SK-MEL-5 (cell line): Measurements from ENCODE around the gene MFGE8. TPM values are rescaled to one million over a fixed set of nuclear protein-coding genes. Genes with fewer than 3 reads are reported as not detected.
"Not testable (repeated sequence)": the region's sequence is repeated elsewhere in the genome, so short reads cannot be mapped to it uniquely, and the experiment has no call there.

ENCODE experiments used
- DNase-seq: peaks from one replicate; pipeline ENCODE4 v3.0.0-alpha.2; 2016; ENCODE audit warnings: low read depth, low spot score
- in situ Hi-C: cut with HindIII; loops from 2 replicates; pipeline ENCODE4 v1.10.0; 2016; ENCODE audit warnings: low sequenced_read_pairs, high pct_unique_total_duplicates, low pct_unique_long_range_greater_than_20kb
- polyA plus RNA-seq, 2 experiments: library from polyadenylated mRNA; depleted of rRNA; stranded (reverse); fragments of >200 nt; gene quantifications; 2 replicates each; pipeline ENCODE4 v1.2.3, GENCODE V29; 2015
- total RNA-seq: library from RNA; depleted of rRNA; stranded (reverse); fragments of >200 nt; shearing (Covaris generic); gene quantifications from 2 replicates; pipeline ENCODE4 v1.2.3, GENCODE V29; 2014; rRNA removed

The MFGE8 gene, protein sequence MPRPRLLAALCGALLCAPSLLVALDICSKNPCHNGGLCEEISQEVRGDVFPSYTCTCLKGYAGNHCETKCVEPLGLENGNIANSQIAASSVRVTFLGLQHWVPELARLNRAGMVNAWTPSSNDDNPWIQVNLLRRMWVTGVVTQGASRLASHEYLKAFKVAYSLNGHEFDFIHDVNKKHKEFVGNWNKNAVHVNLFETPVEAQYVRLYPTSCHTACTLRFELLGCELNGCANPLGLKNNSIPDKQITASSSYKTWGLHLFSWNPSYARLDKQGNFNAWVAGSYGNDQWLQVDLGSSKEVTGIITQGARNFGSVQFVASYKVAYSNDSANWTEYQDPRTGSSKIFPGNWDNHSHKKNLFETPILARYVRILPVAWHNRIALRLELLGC
- total RNA-seq: 40.3 and 41.4 TPM in 2 replicates
- polyA plus RNA-seq (2015; cell fraction: cytosol; rRNA removed): 119 and 129 TPM in 2 replicates
- polyA plus RNA-seq (2015; cell fraction: nucleus; rRNA removed): 157 and 182 TPM in 2 replicates

GRCh38 chr15:88913017-88913849 lies at the start of gene MFGE8:
TSS of gene MFGE8 (minus strand) at chr15:88913379. CDS start at chr15:88913319, 60 bp downstream.
- in situ Hi-C loops: no loop called here
- peak; percentile 78 for DNase-seq

- DNase-seq: no peak
- in situ Hi-C loops: no loop called here
Observed at GRCh38 chr15:88959445-88959844, 46.3 kb upstream of the MFGE8 start.

GRCh38 chr15:88956906-88957305 lies 43.7 kb upstream of the MFGE8 start:
- in situ Hi-C loops: no loop called here
- DNase-seq: no peak

- DNase-seq: no peak
- in situ Hi-C loops: no loop called here
Observed at GRCh38 chr15:88956263-88956662, 43.1 kb upstream of the MFGE8 start.

DNA sequence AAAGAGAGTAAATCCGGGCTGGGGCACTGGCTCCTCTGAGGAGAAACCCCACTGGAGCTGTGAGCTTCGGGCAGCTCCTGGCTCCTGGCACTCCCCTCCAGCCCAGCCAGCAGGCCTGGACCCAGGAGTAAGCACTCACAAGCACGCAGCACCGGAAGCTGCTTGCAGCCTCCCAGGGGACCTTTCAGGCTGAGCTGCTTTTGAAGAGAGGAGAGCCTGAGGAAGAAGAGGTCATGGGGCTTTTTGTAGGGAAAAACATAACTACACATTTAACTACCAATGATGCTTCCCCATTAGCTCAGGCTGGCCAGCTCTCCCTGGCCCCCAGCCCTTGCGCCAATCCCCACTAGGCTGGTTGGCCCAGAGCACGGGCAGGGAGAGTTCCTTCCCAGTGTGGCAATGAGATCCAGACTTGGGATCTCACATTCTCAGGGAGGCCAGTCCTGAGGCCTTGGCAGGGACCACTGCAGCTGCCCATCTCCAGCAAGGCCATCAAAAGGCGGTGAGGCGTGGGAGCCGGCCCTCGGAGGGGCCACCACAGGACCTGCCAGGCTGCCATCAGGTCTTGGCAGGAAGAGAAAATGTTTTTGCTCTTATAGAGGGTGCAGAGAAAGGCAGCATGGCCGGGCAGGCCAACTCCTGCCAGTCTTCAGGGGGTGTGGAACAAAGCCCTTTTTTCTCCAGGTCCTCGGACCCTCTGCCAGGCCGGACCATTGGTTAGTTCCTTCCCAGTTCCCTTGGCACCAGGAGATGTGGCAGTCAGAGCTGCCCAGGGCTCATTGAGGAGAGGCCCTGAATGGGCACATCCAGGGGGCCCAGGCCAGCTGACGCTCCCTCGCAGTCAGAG lies 41.5 kb upstream of the MFGE8 start:
- peak; percentile 20 for DNase-seq
- in situ Hi-C loops: no loop called here

DNA sequence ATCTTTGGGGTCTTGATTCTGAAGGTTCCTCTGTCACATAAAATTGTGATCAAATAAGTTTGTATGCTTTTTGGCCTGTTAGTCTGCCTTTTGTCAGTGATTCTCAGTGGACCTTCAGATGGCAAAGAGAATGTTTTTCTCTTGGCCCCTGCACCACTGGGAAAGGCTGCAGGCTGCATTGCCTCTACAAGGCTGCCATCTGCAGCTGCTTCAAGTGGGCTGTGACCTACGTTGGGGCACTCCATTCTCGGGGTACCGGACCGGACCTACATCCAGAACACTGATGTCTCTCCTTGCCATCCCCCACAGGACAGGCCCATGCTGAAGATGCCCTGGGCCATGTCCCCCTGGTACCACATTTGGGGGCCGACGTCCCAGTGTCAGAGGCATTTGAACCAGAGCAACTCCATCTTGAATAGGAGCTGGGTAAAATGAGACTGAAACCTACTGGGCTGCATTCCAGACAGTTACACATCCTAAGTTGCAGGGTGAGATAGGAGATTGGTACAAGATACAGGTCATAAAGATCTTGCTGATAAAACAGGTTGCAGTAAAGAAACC lies 37.5 kb upstream of the MFGE8 start:
- DNase-seq: no peak
- in situ Hi-C loops: no loop called here

DNA sequence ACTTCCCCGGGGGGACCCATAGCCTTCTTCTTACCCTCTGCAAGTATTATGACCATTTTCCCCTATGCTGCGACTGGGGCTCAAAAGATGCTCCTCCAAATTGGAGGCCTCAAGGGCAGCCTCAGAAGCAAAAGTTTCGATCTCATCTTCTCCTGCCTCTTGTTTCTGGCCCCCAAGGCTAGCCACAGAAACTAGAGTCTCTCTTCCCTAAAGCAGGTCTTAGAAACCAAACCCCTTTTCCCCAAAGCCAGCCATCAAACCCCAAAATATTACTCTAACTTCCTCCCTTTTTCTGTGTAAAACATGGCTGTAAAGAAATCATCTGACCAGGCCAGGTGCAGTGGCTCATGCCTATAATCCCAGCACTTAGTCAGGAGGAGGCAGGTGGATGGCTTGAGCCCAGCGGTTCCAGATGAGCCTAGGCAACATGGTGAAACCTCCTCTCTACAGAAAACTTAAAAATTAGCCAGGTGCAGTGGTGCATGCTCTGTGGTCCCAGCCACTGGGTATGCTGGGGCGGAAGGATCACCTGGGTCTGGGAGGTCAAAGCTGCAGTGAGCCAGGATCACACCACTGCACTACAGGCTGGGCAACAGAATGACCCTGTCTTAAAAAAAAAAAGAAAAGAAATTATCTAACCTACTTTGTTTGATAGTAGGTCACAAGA lies 36.7 kb upstream of the MFGE8 start:
- DNase-seq: no peak
- in situ Hi-C loops: no loop called here

DNA sequence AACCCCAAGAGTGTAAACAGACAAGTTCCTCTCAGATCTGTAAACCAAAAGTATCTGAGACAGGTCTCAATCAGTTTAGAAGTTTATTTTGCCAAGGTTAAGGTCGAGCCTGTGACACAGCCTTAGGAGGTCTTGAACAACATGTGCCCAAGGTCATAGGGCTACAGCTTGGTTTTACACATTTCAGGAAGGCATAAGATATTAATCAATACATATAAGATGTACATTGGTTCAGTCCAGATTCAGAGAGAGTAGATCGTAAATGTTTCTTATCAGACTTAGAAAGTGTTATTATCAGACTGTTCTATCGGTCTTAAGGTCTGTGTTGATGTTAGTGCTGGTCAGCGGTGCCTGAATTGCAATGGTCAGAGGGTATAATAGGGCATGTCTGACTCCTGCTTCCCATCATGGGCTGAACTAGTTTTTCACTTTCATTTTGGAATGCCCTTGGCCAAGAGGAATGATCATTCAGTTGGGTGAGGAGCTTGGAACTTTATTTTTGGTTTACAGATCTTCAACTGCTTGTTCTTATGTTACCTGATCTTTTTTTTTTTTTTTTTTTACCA lies 27.0 kb upstream of the MFGE8 start:
- no peak for DNase-seq
- in situ Hi-C loops: no loop called here

- DNase-seq: no peak
- in situ Hi-C loops: no loop called here
Observed at GRCh38 chr15:88939486-88939806, 26.3 kb upstream of the MFGE8 start.

GRCh38 chr15:88938802-88939485 lies 25.8 kb upstream of the MFGE8 start:
- no peak for DNase-seq
- in situ Hi-C loops: no loop called here

DNA sequence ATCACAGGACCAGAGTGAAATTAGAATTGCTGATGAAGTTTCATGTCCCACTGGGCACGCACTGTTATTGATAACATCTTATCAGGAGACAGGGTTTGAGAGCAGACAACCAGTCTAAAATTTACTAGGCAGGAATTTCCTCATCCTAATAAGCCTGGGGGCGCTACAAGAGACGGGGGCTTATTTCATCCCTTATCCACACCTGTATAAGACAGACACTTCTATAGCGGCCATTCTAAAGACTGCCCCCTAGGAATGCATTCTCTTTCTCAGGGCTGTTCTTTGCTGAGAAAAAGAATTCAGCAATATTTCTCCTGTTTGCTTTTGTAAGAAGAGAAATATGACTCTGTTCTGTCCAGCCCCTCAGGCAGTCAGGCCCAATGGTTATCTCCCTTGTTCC lies 21.3 kb upstream of the MFGE8 start:
- in situ Hi-C loops, DNase-seq: not testable (repeated sequence)

DNA sequence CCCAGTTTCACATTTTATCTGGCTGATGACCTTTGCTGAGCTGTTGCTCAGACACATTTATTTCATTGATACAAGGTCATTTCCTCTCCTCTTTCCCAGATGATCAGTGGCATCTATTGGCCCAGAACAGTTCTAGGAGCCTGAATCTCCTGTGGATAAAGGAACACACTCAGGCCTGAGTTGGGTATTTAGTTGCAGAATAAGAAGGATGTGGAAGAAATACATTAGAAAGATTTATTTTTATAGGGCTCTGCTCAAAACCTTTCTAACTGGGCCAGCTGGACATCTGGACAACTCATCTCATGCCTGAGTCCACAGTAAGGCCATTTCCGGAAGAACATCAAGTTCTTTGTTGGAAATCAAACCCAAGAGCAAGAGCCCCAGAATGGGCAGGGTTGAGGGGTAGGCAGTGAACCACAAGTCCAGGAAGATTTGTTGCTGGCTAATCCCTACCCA lies 19.7 kb upstream of the MFGE8 start:
- DNase-seq: no peak
- in situ Hi-C loops: no loop called here

GRCh38 chr15:88932271-88932874 lies 19.2 kb upstream of the MFGE8 start:
- peak; percentile 96 for DNase-seq
- in situ Hi-C loops: no loop called here

GRCh38 chr15:88930579-88930978 lies 17.4 kb upstream of the MFGE8 start:
- no peak for DNase-seq
- in situ Hi-C loops: no loop called here

GRCh38 chr15:88929358-88930098 lies 16.3 kb upstream of the MFGE8 start:
- DNase-seq, in situ Hi-C loops: not testable (repeated sequence)
